ENCODE results near the gene SLC49A3.

Gene SLC49A3

DNA sequence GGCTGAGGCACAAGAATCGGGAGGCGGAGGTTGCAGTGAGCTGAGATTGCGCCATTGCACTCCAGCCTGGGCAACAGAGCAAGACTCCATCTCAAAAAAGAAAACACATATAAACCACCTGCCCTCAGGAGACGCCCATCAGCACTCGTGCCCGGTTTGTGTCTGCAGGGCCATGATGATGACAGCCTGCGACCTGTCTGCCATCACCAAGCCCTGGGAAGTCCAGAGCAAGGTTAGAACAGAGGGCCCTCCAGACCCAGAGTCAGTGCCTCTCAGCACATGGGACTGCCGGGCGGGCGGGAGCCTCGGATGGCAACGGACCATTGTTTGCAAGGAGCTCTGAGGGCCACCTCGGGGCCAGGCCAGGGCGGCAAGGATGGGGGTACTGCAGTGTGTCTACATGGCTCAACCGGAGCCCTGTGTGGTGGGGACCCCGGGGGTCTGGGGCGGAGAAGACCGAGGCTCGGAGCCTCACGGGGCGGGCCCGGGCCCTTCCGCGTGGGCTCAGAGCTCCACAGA lies 24.2 kb downstream of the SLC49A3 start:
- peak; percentile 1 for DNase-seq

DNA sequence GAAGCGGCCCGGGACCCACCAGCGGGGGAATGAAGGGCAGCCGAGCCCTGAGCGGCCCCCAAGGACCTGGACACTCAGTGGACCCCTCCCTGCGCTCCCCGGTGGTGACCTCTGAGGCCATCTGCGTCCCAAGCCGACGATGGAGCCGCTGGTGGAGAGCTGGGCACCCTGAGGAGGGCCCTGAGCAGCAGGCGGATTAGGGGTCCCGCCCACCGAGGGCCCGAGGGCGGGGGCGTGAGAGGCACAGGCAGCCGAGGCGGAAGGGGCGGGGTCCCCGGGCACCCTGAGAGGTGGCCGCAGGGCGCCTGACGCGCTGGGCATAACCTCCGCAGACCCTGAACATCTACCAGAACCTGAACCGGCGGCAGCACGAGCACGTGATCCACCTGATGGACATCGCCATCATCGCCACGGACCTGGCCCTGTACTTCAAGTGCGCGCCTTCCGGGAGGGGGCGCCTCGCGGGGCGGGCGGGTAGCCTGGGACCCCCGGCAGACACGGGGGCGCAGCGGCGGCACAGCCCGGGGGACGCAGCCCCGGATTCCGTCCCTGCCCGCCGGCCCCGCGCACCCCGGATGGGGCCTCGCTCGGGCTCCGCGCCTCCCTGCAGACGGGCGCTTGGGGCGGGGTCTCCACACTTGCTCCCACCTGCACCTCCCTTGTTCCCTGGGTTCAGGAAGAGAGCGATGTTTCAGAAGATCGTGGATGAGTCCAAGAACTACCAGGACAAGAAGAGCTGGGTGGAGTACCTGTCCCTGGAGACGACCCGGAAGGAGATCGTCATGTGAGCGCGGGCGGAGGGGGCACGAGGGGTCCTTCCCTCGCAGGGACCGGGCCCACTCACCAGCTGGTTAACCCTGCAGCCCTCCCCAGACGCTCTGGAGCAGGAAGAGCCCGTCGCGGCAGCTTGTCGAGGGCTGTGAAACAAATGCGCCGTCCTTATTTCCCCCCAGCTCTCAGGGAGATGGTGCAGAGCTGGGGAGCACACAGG lies 25.2 kb downstream of the SLC49A3 start:
- peak; percentile 87 for DNase-seq

DNA sequence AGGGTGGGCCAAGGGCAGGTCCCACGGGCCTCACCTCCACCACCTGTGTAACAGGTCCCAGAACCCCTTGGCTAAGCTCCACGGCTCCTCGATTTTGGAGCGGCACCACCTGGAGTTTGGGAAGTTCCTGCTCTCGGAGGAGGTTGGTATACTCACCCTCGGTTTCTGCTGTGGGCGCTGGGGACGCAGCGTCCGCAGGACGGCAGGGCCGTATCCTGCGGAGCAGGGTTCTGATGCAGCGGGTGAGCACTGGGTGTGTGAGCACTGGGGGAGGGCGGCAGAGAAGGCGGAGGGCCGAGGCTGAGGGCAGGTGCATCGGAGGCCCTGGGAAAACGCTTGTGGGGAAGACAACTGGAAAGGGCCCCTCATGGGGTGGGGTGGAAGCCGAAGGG lies 25.9 kb downstream of the SLC49A3 start:
- peak; percentile 13 for DNase-seq

DNA sequence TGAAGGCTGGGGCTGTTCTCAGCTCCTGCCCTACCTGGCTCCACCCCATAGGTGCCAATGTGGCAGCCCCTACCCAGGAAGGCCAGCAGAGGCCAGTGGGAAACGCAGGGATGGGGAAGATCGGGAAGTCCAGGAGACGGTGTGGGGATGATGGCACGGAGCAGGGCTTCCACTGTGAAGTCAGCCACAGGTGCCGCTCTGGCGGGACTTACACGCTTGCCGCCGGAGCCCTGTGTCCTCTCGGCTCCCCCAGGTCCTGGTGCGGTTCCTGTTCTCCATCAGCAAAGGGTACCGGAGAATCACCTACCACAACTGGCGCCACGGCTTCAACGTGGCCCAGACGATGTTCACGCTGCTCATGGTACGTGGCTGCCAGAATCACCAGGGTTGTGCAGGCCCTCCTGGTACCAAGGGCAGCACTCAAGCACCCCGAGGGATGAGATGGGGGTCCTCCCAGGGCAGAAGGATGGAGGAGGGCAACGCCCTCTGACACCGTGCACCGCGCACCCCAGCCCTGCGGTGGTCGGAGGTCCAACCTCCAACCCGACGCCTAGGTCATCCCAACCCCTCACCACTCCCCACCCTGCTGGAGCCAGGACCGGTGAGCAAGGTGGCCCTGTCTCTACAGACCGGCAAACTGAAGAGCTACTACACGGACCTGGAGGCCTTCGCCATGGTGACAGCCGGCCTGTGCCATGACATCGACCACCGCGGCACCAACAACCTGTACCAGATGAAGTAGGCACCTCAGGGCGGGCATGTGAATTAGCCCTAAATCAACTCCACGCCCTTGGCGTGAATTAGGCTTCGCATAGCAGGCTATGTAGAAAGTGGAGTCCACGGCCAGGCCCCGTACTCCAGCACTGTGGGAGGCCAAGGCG lies 26.8 kb downstream of the SLC49A3 start:
- DNase-seq = peak; percentile 1

DNA sequence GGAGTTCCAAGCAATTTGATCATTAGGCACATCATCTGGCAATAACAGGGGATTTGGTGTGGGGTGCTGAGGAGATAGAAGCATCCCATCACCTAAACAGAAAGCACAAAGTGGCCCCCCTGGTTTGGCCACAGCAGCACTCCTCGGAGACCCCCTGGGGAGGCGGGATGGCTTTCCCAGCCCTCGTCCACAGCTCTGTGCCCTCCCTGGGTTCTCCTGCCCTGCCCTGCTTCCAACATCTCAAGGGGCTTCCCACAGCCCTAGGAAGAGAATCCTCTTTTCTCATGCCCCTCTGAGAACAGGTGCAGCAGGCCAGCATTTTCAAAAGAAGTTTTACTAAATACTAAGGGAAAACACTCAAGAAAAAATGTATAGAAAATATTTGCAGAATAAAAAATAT lies 27.7 kb downstream of the SLC49A3 start:
- DNase-seq = no peak

DNA sequence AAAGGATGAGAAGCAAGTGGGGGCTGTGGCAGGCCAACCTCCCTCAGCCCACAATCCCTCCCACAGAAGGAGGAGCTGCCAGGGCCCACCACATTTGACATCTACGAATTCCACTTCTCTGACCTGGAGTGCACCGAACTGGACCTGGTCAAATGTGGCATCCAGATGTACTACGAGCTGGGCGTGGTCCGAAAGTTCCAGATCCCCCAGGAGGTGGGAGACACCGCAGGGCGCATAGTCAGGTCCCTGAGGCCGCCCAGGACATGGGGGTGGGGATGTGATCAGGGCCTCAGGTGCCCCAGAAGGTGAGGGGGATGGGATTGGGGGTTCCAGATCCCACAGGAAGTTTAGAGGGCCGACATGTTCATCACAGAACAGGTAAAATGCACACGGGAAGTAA lies 28.6 kb downstream of the SLC49A3 start:
- no peak for DNase-seq

DNA sequence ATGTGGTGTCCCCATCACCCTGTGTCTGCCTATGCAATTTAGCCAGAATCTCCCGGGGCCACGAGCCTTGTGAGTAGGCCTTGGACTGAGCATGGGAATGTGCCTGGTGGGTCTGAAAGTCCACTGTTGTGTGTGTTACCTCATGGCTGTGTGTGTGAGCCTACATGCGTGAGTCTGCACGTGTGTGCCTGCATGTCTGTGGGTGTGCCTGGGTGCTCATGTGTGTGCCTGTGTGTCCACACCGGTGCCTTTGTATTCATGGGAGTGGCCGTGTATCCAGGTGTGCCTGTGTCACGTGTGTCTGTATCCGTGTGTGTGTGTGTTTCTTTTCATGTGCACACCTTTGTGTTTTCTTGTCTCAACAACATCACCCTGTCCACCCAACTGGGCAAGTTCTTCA lies 29.1 kb downstream of the SLC49A3 start:
- DNase-seq = no peak

DNA sequence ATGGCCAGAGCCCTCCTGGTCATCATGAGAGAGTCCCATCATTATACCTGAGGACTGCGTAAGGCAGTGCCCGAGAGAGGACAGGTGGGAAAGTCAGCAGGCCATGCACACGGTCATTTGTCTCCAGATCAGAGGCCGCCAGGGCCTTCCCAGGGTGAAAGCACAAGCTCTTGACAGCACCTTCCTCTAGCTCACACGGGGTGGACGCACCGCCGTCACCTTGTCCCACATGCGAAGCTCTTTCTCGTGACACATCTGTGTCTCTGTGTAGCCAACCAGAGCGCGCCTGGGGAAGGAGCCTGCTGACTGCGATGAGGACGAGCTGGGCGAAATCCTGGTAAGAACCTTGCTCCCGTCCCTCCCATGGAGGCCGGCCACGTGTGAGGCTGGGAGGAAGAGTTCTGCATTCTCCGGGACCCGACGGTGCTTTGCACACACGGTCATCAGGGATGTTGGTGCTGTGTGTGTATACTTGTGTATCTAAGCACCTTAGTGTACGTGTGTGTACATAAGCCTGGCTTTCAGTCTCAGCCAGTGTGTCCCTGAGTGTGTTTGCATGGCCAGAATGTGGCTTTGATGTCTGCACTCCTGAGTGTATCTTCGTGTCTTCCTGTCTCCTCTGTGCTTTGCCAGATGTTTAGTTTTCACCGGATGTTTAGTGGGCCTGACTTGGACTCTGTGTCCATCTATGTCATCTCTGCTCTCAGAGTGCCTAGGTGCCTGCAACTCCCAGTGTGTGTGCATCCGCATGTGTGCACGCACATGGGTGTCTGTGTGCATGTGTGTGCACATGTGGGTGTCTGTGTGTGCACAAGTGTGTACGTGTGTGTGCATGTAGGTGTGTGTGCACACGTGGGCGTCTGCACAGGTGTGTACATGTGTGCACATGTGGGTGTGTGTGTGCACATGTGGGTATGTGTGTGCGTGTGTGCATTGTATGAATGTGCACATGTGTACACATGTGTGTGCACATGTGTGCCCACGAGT lies 30.0 kb downstream of the SLC49A3 start:
- DNase-seq = no peak

DNA sequence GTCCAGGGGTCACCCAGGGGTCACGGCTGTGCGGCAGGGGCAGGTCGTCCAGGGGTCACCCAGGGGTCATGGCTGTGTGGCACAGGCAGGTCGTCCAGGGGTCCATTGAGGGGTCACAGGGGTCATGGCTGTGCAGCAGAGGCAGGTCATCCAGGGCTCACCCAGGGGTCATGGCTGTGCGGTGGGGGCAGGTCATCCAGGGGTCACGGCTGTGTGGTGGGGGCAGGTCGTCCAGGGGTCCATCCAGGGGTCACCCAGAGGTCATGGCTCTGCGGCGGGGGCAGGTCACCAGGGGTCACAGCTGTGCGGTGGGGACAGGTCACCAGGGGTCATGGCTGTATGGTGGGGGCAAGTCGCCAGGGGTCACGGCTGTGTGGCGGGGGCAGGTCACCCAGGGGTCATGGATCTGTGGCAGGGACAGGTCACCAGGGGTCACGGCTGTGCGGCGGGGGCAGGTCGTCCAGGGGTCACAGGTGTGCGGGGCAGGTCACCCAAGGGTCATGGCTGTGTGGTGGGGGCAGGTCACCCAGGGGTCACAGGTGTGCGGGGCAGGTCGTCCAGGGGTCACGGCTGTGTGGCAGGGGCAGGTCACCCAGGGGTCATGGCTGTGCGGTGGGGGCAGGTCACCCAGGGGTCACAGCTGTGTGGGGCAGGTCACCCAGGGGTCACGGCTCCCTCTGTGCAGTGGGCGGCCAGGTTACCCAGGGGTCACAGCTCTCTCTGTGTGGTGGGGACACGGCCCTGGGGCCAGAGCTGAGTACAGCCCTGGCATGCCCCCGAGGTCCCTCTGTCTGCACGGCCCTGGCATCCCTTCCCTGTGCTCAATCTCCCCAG lies 30.9 kb downstream of the SLC49A3 start:
- no peak for DNase-seq

DNA sequence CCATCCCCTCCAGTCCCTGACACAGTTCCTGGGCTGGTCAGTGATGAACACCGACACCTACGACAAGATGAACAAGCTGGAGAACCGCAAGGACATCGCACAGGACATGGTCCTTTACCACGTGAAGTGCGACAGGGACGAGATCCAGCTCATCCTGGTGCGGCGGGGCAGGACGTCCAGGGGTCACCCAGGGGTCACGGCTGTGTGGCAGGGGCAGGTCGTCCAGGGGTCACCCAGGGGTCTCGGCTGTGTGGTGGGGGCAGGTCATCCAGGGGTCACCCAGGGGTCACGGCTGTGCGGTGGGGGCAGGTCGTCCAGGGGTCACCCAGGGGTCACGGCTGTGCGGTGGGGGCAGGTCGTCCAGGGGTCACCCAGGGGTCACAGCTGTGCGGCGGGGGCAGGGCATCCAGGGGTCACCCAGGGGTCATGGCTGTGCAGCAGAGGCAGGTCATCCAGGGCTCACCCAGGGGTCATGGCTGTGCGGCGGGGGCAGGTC lies 31.6 kb downstream of the SLC49A3 start:
- no peak for DNase-seq

DNA sequence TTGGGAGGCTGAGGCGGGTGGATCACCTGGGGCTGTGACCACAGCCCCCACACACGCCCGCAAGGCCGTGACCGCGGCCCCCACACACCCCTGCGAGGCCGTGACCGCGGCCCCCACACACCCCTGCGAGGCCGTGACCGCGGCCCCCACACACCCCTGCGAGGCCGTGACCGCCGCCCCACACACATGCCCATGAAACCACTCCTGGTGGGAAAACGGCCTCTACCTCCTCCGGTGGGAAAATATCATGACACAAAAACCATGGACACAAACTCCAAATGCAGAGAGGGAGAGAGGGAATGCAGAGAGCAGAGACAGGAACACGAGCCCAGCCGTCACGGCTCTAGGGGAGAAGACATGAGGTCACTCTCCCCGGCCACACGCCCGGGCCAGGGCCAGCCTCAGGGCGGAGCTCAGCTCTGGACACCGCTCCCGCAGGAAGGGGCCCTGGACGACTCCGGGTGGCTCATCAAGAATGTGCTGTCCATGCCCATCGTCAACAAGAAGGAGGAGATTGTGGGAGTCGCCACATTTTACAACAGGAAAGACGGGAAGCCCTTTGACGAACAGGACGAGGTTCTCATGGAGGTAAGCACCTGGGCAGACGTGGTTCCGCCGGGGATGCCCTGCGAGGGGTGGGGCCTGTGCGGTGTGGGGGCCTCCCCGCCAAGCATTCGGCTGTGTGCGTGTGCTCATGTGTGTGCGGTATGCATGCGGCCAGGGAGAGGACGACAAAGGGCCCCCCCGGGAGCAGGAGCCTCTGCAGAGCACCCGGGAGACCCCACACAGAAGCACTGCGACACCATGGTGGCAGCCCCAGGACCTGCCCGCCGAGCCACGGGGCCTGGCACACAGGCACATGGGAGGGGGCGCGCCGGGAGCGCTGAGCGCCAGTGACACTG lies 32.3 kb downstream of the SLC49A3 start:
- no peak for DNase-seq

DNA sequence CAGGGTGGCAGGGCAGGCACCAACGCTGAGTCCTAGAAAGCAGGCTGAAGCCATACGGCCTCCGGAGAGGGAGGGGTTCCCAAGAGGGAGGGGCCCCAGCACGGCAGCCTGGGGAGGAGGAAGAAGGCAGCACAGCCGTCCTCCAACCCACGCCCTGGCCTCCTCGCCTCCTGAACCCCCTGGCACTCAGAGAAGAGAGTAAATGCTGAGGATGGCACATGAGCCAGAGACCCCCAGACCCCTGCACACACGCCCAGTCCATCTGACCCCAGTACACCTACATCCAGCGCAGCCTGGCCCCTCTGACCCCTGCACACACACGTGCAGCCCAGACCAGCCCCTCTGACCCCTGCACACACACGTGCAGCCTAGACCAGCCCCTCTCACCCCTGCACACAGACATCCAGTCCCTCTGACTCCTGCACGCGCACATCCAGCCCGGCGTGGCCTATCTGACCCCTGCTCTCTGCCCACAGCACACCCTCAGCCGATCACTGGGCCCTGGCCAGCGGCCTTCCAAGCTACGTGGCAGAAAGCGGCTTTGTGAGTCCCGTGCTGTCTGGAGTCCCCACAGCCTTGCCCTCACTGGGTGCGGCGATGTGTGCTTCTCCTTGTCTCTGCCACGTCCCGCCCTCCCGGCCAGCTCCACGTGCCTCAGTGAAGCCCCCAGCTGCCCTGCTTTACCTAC lies 33.3 kb downstream of the SLC49A3 start:
- DNase-seq = no peak

DNA sequence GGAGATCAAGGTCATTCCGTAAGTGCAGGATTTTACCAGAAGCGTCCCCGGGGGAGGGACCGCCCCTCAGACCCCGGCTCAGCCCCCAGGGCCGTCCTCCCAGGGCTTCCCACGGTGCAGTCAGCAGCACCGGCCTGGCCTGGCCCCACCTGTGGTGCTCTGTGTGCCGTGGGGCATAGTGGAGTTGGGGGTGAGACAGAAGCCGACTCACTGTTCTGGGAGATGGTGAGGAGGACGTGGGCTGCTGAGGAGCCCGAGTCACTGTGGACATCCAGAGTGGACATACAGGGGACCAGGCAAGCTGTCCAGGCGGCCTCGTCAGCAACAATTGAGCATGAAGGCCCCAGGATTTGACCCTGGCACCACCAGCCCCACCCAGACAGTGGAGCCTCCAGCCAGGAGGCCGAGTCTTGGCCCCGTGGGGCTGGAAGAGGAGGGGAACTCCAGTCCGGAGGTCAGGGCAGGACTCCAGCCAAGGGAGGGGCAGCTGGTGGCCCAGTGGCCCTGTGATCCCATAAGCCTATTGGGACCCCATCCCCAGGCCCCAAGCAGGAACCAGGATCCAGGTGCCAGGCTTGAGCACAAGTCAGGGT lies 34.0 kb downstream of the SLC49A3 start:
- no peak for DNase-seq

DNA sequence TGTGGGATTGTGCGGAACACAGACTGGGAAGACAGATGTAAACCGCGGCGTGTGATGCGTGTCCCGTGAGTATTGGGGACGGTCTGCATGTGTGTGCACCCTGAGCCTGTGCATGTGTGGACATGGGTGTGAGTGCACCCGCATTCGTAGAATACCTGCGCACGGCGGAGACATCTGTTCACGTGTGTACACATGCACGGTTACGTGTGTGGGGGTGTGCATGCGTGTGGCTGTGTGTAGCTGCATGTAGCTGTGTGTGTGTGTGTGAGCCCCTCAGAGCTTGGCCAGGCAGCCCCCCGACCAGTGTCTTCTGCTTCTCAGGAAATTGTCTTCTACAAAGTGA lies 34.5 kb downstream of the SLC49A3 start:
- DNase-seq = no peak

DNA sequence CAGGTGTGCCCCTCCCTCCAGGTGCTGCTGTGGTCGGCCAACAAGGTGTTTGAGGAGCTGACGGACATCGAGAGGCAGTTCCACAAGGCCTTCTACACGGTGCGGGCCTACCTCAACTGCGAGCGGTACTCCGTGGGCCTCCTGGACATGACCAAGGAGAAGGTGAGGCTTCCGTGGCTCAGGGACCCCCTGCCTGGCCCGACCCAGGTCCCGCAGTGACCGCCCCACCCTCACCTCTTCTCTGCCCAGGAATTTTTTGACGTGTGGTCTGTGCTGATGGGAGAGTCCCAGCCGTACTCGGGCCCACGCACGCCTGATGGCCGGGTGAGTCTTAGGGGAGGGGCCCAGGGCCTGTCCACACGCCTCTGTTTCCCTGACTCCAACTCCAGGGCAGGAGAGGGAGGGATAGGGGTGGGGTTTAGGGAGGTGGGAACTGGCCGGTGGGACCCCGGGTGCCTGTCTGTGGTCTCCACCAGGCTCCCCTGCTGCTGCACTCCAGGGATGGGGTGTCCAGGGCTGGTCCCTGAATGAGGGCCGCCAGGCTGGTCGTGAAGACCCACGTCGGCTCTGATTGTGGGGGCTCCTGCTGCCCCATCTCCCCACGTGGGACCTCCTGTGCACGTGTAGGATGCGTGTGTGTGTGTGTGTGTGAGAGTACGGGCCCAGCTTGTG lies 35.0 kb downstream of the SLC49A3 start:
- no peak for DNase-seq

DNA sequence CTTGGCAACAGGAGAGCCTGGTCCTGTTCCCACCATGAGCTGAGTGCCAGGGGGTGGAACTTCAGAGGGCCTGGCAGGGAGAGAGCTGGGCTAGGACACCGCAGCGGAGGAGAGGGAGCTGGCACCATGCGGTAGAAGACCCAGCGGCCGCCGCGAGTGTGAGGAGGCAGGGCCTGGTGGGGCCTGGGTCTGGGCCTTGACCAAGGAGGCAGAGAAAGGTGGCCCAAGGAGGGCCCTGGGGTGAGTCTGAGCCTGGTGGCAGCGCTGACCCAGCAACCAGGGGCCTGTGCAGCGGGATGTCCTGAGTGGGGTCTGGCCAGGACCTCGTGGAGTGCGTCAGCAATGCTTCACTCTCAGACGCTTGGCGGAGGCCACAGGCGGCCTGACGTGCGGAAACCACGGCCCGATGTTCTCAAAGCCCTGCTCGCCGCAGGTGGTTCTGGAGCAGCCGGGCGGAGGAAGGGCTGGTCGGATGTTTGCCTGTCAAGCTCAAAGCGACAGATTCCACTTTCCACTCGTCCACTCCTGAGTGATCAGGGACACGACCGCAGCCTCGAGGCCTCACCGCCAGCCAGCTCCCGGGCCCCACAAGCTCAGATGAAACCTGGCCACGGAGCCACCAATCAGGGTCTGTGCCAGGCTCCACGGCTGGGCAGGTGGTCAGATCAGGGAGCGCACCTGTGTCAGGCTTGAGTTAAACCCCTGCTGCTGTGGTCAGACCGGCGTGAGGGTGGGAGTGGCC lies 35.7 kb downstream of the SLC49A3 start:
- DNase-seq = no peak

DNA sequence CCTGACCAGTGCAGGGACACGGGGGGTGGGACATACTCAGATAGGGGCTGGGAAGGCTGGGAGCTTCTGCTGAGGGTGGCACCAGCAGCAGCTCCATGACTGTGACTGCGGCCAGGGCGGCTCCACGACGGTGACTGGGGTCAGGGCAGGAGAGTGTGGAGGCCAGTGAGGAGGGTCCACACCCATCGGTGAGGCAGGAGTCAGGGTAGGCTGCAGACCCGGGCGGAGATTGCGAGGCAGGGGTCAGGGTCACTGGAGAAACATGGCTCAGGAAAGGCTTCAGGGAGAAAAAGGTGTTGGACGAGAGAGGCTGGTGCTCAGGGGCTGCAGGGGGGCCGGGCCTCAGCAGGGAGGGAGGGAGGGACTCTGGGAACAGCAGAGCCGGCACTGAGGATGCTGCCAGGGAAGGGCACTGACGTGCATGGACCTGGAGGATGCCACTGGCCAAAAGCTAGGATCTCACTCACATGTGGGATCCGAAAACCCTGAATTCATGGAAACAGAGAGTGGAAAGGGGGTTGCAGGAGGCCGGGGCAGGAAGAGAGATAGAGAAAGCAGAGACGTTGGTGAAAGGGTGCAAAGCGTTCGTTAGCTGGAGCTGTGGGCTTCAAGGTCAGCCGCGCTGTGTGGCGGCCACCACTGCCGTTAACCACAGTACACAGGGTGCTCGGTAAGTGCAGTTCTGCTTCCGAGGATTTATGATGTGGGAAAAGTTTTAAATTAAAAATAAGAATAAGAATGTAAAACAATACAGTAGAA lies 36.9 kb downstream of the SLC49A3 start:
- DNase-seq = no peak
